Smooth muscle cell of the brain vasculature (primary cell): ENCODE results near the gene MGAT5.

Experiments
- DNase-seq: peaks from one replicate; pipeline ENCODE4 v3.0.0-alpha.2; 2012; ENCODE audit warnings: low read depth, low spot score

MGAT5 gene, protein sequence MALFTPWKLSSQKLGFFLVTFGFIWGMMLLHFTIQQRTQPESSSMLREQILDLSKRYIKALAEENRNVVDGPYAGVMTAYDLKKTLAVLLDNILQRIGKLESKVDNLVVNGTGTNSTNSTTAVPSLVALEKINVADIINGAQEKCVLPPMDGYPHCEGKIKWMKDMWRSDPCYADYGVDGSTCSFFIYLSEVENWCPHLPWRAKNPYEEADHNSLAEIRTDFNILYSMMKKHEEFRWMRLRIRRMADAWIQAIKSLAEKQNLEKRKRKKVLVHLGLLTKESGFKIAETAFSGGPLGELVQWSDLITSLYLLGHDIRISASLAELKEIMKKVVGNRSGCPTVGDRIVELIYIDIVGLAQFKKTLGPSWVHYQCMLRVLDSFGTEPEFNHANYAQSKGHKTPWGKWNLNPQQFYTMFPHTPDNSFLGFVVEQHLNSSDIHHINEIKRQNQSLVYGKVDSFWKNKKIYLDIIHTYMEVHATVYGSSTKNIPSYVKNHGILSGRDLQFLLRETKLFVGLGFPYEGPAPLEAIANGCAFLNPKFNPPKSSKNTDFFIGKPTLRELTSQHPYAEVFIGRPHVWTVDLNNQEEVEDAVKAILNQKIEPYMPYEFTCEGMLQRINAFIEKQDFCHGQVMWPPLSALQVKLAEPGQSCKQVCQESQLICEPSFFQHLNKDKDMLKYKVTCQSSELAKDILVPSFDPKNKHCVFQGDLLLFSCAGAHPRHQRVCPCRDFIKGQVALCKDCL

GRCh38 chr2:134253804-134254203 is at the start of gene MGAT5:
Gene MGAT5, plus strand, starts transcription at chr2:134254072. Its CDS starts 332 bp downstream, at chr2:134254404.
- DNase-seq, result no peak

GRCh38 chr2:134205087-134205486 is 48.8 kb upstream of the MGAT5 start:
- no peak for DNase-seq

DNA sequence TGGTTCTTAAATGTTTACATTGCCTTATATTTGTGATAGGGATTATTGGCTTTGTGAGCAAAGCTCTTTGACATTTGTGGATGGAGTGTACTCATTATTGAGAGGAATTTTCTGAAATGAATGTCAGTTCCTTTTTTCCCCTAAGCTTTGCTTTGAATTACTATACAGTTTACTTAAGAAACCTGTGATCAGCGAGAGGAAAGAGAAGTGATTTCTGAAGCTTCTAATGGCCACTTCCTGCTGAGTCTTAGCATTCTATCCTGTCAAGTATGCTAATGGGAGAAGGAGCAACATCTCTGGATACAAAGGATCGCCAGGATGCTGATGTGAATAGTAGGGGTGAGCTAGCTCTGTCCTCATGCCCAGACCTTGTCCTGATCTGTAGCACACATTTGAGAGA is 47.8 kb upstream of the MGAT5 start:
- DNase-seq, result no peak

GRCh38 chr2:134206573-134206972 is 47.3 kb upstream of the MGAT5 start:
- no peak for DNase-seq

DNA sequence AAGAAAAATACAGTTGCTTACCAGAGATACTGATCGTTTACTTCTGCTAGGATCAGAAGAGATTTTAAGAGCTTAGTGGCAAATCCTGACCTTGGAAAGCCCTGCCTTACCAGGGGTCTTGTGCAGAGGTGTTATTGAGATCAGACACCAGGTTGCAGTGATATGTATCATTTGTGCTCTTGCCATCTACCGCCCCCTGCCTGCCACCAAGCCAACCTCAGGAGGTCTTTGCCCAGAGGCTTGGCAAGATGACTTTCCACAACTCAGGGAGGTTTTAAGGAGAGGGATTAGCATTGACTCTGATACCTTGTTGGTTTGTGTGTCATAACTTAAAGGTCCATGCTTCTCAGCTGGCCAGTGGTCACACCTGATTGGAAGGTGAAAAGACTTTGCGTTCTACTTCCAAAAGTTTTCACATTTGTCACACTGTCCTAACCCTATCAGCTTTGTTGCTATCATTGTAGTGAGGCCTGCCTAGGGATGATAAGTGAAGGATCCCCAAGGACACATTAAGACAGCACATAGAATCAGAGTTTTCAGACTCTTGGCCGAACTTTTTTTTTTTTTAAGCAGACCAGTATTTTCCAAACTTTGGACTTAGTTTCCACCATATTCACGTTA is 46.2 kb upstream of the MGAT5 start:
- no peak for DNase-seq

GRCh38 chr2:134208825-134209224 is 45.0 kb upstream of the MGAT5 start:
- DNase-seq, result no peak

DNA sequence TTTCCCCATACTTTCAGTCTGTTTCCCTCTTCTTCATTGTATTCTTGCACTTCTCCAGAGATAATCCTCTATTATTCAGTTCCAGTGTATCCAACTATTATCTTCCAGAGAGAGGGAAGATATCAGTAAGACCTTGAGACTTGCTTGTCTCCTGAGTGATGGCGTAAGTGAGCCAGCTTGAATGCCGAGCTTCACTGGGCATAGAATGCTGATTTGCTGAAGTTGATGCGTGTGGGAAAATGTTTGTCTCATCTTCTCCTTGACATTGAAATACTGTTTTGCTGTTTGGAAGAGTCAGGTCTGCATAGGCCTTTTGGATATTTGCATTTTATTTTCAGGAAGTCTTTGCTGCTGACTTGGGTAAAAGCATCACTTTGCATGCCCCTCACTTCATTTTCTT is 41.1 kb upstream of the MGAT5 start:
- DNase-seq, result no peak

DNA sequence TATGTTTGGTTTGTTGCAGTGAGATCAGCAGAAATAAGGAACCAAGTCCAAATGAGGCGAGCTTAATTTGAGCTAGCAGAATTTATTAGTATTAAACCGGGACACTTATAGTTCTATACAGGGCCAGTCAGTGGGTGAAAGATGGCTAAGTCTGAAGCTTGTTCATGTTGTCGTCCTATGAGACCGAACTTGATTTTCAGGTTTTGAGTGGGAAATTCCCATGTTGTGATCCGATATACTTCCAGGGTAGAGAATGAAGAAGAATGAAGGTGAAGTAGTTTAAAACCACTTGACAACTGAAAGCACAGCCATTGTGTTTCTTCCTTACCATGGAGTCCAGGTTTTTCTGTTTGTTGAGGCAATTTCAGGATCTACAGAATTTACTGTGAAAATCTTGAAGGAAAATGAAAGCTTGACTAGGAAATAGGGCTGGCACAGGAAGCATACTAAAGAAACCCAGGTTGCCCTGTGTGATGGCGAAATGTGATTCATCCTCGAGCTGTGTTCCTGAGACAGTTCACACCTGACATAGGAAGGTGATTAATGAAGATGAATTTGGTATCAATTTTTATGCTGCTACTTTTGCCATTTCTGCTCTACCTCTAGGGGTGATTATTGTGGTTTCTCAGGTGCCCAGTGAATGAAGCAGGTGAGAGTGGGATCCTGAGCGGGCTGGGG is 37.6 kb upstream of the MGAT5 start:
- DNase-seq, result no peak

DNA sequence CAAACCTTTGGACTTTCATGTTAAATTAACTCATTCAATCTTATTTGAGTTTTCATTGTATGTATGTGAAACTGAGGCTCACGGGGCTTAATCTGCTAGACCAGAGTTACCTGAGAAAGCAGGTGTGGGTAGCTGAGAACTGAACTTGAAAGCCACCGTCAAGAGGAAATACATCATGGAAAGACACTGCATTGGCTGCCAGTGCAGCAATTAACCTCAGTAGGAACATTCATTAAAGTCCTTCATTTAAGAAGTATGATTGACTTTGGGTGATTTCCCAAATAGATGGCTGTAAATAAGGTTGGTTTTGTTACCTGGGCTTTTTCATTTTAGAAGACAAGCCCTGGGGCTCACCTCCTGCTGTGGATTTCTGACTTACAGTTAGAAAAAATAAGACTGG is 36.5 kb upstream of the MGAT5 start:
- DNase-seq, result no peak

DNA sequence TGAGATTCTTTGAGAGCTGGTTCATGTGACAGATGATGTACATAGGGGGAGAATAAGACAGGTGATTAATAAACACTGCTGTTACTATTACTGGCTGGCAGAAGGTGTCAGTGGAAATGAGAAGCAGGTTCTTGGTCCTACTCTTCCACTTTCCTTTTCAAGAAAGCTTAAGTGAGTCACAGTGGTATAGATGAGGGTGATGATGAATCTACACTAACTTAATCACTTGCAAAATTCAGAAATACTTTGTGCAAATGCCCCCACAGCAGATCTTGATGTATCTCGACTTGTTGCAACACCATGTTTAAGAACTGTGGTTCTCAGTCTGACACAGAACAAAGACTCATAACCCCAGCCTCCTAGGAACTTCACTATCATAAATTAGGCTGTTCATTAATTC is 35.9 kb upstream of the MGAT5 start:
- DNase-seq, result no peak

DNA sequence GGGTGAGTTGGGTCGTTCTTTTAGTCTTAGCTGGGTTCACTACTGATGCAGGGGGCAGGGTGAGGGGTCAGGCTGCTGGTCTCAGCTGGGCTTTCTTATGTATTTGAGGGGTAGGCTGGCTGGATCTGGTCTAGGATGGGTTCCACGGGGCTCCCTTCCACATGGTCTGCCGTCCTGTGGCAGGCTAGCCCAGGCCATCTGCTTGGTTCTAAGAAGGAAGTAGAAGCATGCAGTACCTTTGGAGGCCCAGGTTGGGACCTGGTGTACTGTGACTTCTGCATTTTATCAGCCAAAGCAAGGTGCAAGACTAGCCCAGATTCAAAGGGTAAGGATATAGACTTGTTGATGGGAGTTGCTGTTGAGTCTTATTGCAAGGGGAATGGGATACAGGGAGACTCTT is 35.5 kb upstream of the MGAT5 start:
- no peak for DNase-seq

DNA sequence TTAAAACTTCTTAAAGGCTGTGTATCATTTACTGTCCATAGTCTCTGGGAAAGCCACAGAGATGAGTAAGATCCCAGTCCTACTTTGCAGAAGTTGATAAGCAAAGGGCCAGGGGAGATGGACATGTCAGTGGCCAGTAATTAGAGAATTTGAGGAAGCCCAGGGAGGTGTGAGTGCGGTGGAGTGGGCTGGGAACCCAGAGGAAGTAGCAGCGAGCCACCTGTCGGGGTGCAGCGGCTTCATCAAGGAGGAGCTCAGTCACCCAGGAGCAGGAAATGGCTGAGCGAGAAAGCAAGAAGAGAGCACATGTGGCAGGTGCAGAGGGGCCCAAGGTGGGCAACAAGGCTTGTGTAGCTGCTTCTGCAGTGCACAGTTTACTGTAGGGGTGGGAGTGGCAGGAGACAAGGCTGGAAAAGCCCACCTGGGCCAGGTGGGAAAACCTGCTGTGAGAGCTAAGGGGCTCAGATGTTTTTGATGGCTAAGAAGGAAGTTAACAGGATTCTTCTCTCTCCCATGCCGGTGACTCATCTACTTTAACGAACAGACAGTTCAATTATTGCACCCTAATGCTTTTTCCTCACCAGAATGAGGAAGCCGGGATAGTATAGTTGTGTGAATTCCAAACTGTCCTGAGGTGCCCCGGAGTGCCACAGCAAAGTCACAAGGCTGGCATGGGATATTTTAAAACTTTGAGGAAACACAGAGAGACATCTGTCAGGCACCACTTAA is 34.8 kb upstream of the MGAT5 start:
- no peak for DNase-seq

- no peak for DNase-seq
These were observed 33.4 kb upstream of the MGAT5 start for GRCh38 chr2:134220344-134220974.

- DNase-seq, result no peak
These were observed 29.9 kb upstream of the MGAT5 start for GRCh38 chr2:134224005-134224404.

- no peak for DNase-seq
These were observed 28.7 kb upstream of the MGAT5 start for GRCh38 chr2:134225173-134225572.

DNA sequence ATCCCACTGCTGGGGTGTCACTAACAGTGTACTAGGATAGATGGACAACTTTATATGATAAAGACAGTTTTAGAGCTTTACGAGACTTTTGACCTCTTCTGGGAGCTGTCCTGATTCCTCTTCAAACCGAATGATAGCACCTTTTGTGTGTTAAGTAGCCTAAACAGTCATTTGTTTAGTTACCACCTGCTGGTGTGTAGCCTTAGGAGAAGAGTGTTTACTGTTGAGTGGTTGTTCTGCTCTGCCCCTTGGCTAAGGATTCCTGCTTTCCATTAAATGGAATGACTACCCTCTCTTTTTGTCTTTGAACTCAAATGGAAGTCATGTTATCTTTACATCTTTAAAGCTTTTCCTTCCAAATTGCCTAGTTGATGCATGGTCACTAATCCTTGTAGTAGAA is 28.0 kb upstream of the MGAT5 start:
- no peak for DNase-seq

DNA sequence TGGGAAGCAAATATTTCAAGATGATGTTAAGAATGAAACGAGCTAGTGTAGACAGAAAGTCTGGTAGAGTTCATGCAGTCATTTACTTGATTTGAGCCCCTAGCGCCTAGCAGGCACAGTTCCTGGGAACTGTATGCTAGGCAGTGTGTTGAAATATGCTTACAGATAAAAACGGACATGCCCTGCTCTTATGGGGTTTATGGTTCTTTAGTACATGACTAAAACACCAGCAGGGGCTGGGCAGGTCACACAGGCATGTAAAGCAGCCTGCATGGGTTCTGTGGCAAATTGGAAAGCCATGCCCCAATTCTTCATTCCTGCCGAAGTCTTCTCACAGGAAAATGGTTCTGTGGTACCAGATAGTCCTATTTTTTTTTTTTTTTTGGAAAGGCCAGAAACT is 27.3 kb upstream of the MGAT5 start:
- no peak for DNase-seq

DNA sequence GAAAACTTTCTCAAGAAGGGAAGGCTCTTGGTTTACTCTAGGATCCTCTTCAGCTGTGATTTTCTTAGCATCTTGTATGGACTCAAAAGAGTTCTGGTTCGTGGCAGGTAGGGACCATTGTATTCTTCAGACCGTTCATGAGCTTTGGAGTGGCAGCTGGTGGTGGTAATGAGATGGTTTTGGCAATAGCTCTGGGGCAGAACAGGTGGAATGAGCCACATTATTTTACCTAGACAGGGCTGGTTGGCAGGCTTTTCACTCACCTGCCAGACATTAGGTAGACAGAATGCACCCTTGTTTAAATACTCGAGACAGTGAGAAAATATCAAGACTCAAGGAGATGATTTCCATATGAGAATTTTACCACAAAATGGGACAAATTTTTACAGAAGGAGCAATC is 26.2 kb upstream of the MGAT5 start:
- no peak for DNase-seq

- DNase-seq, result no peak
These were observed 25.4 kb upstream of the MGAT5 start for GRCh38 chr2:134228493-134228903.

DNA sequence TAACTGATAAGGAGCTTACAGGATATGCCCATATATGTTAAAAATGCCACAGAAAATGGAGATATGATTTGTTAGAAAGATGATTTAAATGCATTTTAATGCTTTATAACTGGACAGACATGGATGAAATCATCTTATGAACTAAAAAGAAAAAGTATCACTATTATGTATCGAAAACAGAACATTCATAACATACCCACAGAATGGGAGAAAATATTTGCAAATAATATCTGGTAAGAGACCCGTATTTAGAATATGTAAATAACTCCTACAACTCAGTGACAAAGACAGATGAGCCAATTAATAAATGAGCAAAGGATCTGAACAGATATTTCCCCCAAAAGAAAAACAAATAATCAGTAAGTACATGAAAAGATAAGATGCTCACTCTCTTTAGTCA is 24.3 kb upstream of the MGAT5 start:
- DNase-seq, result no peak

DNA sequence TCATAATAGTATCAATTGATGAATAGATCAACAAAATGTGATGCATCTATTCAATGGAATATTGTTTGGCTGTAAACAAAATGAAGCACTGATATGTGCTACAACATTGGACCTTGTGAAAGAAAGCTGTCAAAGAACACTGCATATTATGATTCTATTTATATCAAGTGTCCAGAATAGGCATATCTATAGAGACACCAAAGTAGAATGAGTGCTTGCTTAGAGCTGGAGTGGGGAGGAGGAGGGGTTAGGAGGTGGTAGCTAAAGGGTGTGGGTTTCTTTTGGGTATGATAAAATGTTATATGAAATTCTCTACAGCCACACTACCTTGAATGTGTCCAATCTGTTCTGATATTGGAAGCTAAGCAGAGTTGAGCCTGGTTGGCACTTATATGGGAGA is 23.0 kb upstream of the MGAT5 start:
- DNase-seq, result no peak
